Measurements from ENCODE around the gene MTG2. TPM values are rescaled to one million over a fixed set of nuclear protein-coding genes. Genes with fewer than 3 reads are reported as not detected.

MTG2 gene
- total and polyA plus RNA-seq, 2 of the 13 experiments (the other 11 are each of a cell fraction or from before 2014, with no cell fraction given), result 20.4 to 37.8 TPM

- TF ChIP-seq NFAT5 (CRISPR knock-in tag; IDR thresholded peaks at IDR 0.05) (peak; percentile 93), ZNF547 (CRISPR knock-in tag; IDR thresholded peaks at IDR 0.05) (peak; percentile 99), ZNF558 (CRISPR knock-in tag; IDR thresholded peaks at IDR 0.05; ENCODE audit: borderline replicate concordance) (peak; percentile 98), RERE (CRISPR knock-in tag; IDR thresholded peaks at IDR 0.05; ENCODE audit: low read depth) (peak; percentile 22; the same call in 1 of the 2 replicates), ZNF274 (CRISPR knock-in tag; IDR thresholded peaks at IDR 0.05) (peak; percentile 97), FOXA1 (IDR thresholded peaks at IDR 0.05) (no peak), FOXA1 (CRISPR knock-in tag; IDR thresholded peaks at IDR 0.05) (peak; percentile 3; the same call in 1 of the 2 replicates), NR2F6 (IDR thresholded peaks at IDR 0.05) (no peak), NR2F6 (CRISPR knock-in tag; IDR thresholded peaks at IDR 0.05) (peak; percentile 79), EED (CRISPR knock-in tag; IDR thresholded peaks at IDR 0.05) (peak; percentile 87), NAIF1 (CRISPR knock-in tag; IDR thresholded peaks at IDR 0.05; ENCODE audit: borderline replicate concordance) (peak; percentile 96), POLR2AphosphoS2 (IDR thresholded peaks at IDR 0.05; ENCODE audit: low read depth, low read length) (peak; percentile 92), MXD4 (CRISPR knock-in tag; IDR thresholded peaks at IDR 0.05) (peak; percentile 97), PRPF4 (IDR thresholded peaks at IDR 0.05; ENCODE audit: low read depth, low read length, poor library complexity, severe bottlenecking) (no peak), SAP130 (CRISPR knock-in tag; IDR thresholded peaks at IDR 0.05; ENCODE audit: low read depth) (peak; percentile 100), FOXM1 (CRISPR knock-in tag; IDR thresholded peaks at IDR 0.05) (peak; percentile 92), ZNF362 (CRISPR knock-in tag; IDR thresholded peaks at IDR 0.05; ENCODE audit: borderline replicate concordance) (peak; percentile 44; the same call in 1 of the 2 replicates), DRAP1 (CRISPR knock-in tag; IDR thresholded peaks at IDR 0.05) (peak; percentile 92)
Measured at GRCh38 chr20:62182469-62183425, at the start of gene MTG2 (continued).

All from HepG2 (cell line).